ENCODE results near the gene HAX1.
A peak's percentile ranks its signal among the peaks of the same experiment; 100 is the strongest.
"Not testable (repeated sequence)": the region's sequence is repeated elsewhere in the genome, so short reads cannot be mapped to it uniquely, and the experiment has no call there.

The HAX1 gene

DNA sequence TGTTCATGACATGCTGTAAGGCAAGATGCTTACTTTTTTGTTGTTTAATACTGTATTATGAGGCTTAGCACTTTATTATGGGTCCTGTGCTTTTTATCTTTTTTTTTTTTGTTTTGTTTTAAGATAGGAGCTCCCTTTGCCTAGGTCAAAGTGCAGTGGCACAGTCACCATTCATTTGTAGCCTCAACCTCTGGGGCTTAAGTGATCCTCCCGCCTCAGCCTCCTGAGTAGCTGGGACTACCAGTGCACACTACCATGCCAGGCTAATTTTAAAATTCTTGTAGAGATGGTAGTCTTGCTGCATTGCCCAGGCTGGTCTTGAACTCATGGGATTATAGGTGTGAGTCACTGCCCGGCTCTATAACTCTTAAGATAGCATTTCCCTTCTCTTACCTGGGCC, 47.1 kb upstream of the HAX1 start (continued):
- TF ChIP-seq ZNF391 (tag by site-specific recombination; IDR thresholded peaks at IDR 0.05; ENCODE audit: borderline replicate concordance, low read depth) (no peak), ZNF48 (tag by site-specific recombination; IDR thresholded peaks at IDR 0.05) (no peak), ZNF560 (tag by site-specific recombination; IDR thresholded peaks at IDR 0.05; ENCODE audit: borderline replicate concordance) (no peak), ZNF670 (tag by site-specific recombination; IDR thresholded peaks at IDR 0.05; ENCODE audit: low read depth) (no peak), ZNF530 (tag by site-specific recombination; IDR thresholded peaks at IDR 0.05; ENCODE audit: low read depth) (no peak), IKZF3 (tag by site-specific recombination; IDR thresholded peaks at IDR 0.05) (no peak), HOXA7 (CRISPR knock-in tag; IDR thresholded peaks at IDR 0.05; ENCODE audit: borderline replicate concordance) (no peak)
- TF ChIP-seq, protein P1, sequence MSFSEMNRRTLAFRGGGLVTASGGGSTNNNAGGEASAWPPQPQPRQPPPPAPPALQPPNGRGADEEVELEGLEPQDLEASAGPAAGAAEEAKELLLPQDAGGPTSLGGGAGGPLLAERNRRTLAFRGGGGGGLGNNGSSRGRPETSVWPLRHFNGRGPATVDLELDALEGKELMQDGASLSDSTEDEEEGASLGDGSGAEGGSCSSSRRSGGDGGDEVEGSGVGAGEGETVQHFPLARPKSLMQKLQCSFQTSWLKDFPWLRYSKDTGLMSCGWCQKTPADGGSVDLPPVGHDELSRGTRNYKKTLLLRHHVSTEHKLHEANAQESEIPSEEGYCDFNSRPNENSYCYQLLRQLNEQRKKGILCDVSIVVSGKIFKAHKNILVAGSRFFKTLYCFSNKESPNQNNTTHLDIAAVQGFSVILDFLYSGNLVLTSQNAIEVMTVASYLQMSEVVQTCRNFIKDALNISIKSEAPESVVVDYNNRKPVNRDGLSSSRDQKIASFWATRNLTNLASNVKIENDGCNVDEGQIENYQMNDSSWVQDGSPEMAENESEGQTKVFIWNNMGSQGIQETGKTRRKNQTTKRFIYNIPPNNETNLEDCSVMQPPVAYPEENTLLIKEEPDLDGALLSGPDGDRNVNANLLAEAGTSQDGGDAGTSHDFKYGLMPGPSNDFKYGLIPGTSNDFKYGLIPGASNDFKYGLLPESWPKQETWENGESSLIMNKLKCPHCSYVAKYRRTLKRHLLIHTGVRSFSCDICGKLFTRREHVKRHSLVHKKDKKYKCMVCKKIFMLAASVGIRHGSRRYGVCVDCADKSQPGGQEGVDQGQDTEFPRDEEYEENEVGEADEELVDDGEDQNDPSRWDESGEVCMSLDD (tag by site-specific recombination; IDR thresholded peaks at IDR 0.05): no peak

DNA sequence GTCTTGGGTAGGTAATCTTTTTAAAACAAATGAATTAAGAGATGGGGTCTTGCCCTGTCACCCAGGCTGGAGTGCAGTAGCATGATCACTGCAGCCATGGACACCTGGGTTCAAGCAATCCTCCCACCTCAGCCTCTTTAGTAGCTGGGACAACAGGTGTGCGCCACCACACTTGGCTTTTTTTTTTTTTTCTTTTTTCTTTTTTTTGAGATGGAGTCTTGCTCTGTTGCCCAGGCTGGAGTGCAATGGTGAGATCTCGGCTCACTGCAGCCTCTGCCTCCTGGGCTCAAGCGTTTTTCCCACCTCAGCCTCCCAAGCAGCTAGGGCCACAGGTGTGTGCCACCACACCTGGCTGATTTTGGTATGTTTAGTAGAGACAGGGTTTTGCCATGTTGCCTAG, 41.3 kb upstream of the HAX1 start:
- H3K4me3 ChIP-seq (ENCODE audit: low read depth, low read length); H3K4me1 ChIP-seq (ENCODE audit: control insufficient read depth, insufficient read depth, low read length); H3K9me3 ChIP-seq (ENCODE audit: control insufficient read depth, insufficient read depth, low read depth, low read length); CTCF ChIA-PET; H3K27ac ChIP-seq (ENCODE audit: extremely low read depth, low read depth, low read length): not testable (repeated sequence)
- TF ChIP-seq SCRT2 (tag by site-specific recombination; IDR thresholded peaks at IDR 0.05): peak; percentile 78
- TF ChIP-seq SCRT1 (tag by site-specific recombination; IDR thresholded peaks at IDR 0.05; ENCODE audit: borderline replicate concordance): peak; percentile 96
- H3K36me3 ChIP-seq (ENCODE audit: control insufficient read depth in 2 of 2, insufficient read depth in 1 of 2, low read length in 2 of 2): peaks cover 77 to 98% of the 10 kb centered on the region in 2 experiments
- POLR2A ChIA-PET: interaction anchor here (1.9 kb wide), 1 partner anchor 10 kb away, joined by 10 read pairs; the partner anchor contains the start of gene UBAP2L

DNA sequence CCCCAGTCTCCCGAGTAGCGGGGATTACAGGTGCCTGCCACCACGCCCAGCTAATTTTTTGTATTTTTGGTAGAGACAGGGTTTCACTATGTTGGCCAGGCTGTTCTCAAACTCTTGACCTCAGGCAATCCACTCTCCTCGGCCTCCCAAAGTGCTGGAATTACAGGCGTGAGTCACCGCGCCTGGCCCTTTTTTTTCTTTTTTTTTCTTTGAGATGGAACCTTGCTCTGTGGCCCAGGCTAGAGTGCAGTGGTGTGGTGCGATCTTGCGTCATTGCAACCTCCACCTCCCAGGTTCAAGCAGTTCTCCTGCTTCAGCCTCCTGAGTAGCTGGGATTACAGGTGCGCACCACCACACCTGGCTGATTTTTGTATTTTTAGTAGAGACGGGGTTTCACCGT, 39.3 kb upstream of the HAX1 start:
- H3K27ac ChIP-seq (ENCODE audit: extremely low read depth, low read depth, low read length); CTCF ChIA-PET; H3K4me1 ChIP-seq (ENCODE audit: control insufficient read depth, insufficient read depth, low read length); H3K9me3 ChIP-seq (ENCODE audit: control insufficient read depth, insufficient read depth, low read depth, low read length); H3K4me3 ChIP-seq (ENCODE audit: low read depth, low read length): not testable (repeated sequence)
- peaks cover 74 to 98% of the 10 kb centered on the region in 2 experiments for H3K36me3 ChIP-seq (ENCODE audit: control insufficient read depth in 2 of 2, insufficient read depth in 1 of 2, low read length in 2 of 2)
- POLR2A ChIA-PET: interaction anchor here (0.7 kb wide), 1 partner anchor 16 kb away, joined by 3 read pairs; no protein-coding TSS in a partner anchor

DNA sequence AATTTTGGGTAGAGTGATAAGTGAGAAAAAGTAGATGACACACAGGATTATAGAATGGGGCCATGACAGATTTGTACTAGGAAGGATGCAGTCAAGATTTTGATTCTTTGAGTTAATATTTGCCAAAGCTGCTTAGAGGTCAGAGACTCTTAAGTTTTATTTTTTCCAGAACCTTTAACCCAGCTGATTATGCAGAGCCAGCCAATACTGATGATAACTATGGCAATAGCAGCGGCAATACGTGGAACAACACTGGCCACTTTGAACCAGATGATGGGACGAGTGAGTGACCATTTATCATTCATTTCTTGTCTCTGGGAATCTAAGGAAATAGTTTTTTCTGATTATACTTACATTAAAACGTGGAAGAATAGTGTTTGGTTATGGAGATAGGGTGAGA, 35.6 kb upstream of the HAX1 start:
- POLR2A ChIA-PET: no interaction called here
- no peak overlapping the region for H3K27ac ChIP-seq (ENCODE audit: extremely low read depth, low read depth, low read length)
- peaks cover 63 to 98% of the 10 kb centered on the region in 2 experiments for H3K36me3 ChIP-seq (ENCODE audit: control insufficient read depth in 2 of 2, insufficient read depth in 1 of 2, low read length in 2 of 2)

DNA sequence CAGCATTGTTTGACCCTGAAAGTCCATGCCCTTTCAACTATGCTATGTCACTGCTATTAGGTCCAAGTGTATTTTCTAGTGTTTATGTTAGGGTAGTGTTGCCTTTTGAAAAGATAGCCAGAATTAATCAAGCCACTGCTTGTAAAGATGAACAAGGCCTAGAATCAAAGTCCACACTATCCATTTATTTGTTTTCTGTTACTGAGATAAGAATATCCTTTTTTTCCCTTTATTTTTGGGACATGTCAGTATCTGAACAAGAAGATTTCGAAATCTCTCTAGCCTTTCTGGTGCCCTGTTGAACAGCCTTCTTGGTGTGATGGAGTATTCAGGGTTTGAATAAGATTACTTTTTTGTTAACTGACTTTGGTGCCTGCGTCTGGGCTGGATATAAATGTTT, 35.0 kb upstream of the HAX1 start:
- Histone ChIP-seq H3K9me3 (ENCODE audit: control insufficient read depth, insufficient read depth, low read depth, low read length) (no peaks in the 10 kb centered on the region), H3K4me3 (ENCODE audit: low read depth, low read length) (no peak overlapping the region), H3K4me1 (ENCODE audit: control insufficient read depth, insufficient read depth, low read length) (no peaks in the 10 kb centered on the region), H3K36me3 (ENCODE audit: control insufficient read depth in 2 of 2, insufficient read depth in 1 of 2, low read length in 2 of 2) (peaks cover 62 to 98% of the 10 kb centered on the region in 2 experiments), H3K27ac (ENCODE audit: extremely low read depth, low read depth, low read length) (no peak overlapping the region)
- TF ChIP-seq ZNF600 (tag by site-specific recombination; IDR thresholded peaks at IDR 0.05): no peak
- no peak for TF ChIP-seq ZNF654 (tag by site-specific recombination; IDR thresholded peaks at IDR 0.05; ENCODE audit: low read depth)
- no peak for TF ChIP-seq ZNF114 (tag by site-specific recombination; IDR thresholded peaks at IDR 0.05)
- no peak for TF ChIP-seq ZNF426 (tag by site-specific recombination; IDR thresholded peaks at IDR 0.05)
- CTCF ChIA-PET: no interaction called here
- POLR2A ChIA-PET: no interaction called here

More for the DNA sequence above, 35.6 kb upstream of the HAX1 start:
- Histone ChIP-seq H3K4me1 (ENCODE audit: control insufficient read depth, insufficient read depth, low read length) (no peaks in the 10 kb centered on the region), H3K9me3 (ENCODE audit: control insufficient read depth, insufficient read depth, low read depth, low read length) (no peaks in the 10 kb centered on the region), H3K4me3 (ENCODE audit: low read depth, low read length) (no peak overlapping the region)
- TF ChIP-seq PRDM1 (tag by site-specific recombination; IDR thresholded peaks at IDR 0.05): no peak
- CTCF ChIA-PET: no interaction called here

All from HEK293 (cell line).